H1 (cell line): ENCODE measurements around the gene SMIM23. TPM values are rescaled to one million over a fixed set of nuclear protein-coding genes. Genes with fewer than 3 reads are reported as not detected.

Experiments
- CTCF ChIA-PET: fragments of 300-600 bp; sonication (Branson Sonifier 250); formaldehyde crosslinking; loops from one replicate; lab custom pipeline; 2021; ENCODE audit not compliant: partially characterized antibody; lab: Charles Lee
- POLR2A ChIA-PET: fragments of 300-600 bp; sonication (Branson Sonifier 250); formaldehyde crosslinking; loops from one replicate; lab custom pipeline; 2021; ENCODE audit warnings: inconsistent platforms; ENCODE audit not compliant: partially characterized antibody; lab: Charles Lee
- DNase-seq, 2 experiments: peaks; one replicate each; pipeline versions ENCODE4 v3.0.0 to v3.0.0-alpha.2; 2010 to 2022; ENCODE audit warnings: low spot score in 2 of 2, low read depth in 1 of 2, mixed read lengths in 1 of 2
- FAIRE-seq: peaks from 2 replicates; lab custom pipeline; 2011; peaks lifted over from hg19 to GRCh38; lab: Jason Lieb, UNC
- H2AFZ ChIP-seq: 2 replicates; pipeline ENCODE4 v1.8.1; 2012; ENCODE audit warnings: low read length, inconsistent platforms
- H2AK5ac ChIP-seq: 2 replicates; pipeline ENCODE4 v1.6.1; 2013; ENCODE audit warnings: low read depth, low read length
- H2BK120ac ChIP-seq: replicated peaks from 2 replicates; pipeline ENCODE3; 2013; ENCODE audit warnings: low read depth, low read length, inconsistent platforms
- H2BK12ac ChIP-seq: 2 replicates; pipeline ENCODE4 v1.6.1; 2013; ENCODE audit warnings: low read depth, low read length
- H2BK15ac ChIP-seq: 2 replicates; pipeline ENCODE4 v1.6.1; 2013; ENCODE audit warnings: low read length
- H2BK20ac ChIP-seq: 2 replicates; pipeline ENCODE4 v1.6.1; 2013; ENCODE audit warnings: low read length
- H2BK5ac ChIP-seq: 2 replicates; pipeline ENCODE4 v1.6.1; 2013; ENCODE audit warnings: low read depth, low read length
- H3K14ac ChIP-seq: 2 replicates; pipeline ENCODE4 v1.6.1; 2013; ENCODE audit warnings: inconsistent platforms; ENCODE audit not compliant: insufficient read length
- H3K18ac ChIP-seq: 2 replicates; pipeline ENCODE4 v1.6.1; 2013; ENCODE audit warnings: low read length; ENCODE audit errors: extremely low read depth
- H3K23ac ChIP-seq: 2 replicates; pipeline ENCODE4 v1.6.1; 2013; ENCODE audit warnings: inconsistent platforms; ENCODE audit not compliant: insufficient read length
- H3K23me2 ChIP-seq: 2 replicates; pipeline ENCODE4 v1.6.1; 2013; ENCODE audit warnings: low read depth, low read length
- H3K27ac ChIP-seq: 2 replicates; pipeline ENCODE4 v1.6.1; 2011; ENCODE audit warnings: low read depth, low read length, inconsistent platforms
- H3K27me3 ChIP-seq, 4 experiments: replicated peaks in 1 of 4; 1 replicate in 1 of 4; 2 replicates in 3 of 4; pipeline versions ENCODE4 v1.6.1 to v1.8.1; 2011 to 2013; ENCODE audit warnings: low read length in 3 of 4, mild to moderate bottlenecking in 3 of 4, inconsistent platforms in 2 of 4, mixed read lengths in 2 of 4, moderate library complexity in 1 of 4; ENCODE audit not compliant: control insufficient read depth in 3 of 4, insufficient read depth in 3 of 4; ENCODE audit errors: extremely low read depth in 1 of 4
- H3K36me3 ChIP-seq, 4 experiments: 2 replicates each; pipeline versions ENCODE4 v1.6.1 to v1.8.1; 2011 to 2013; ENCODE audit warnings: mild to moderate bottlenecking in 4 of 4, low read length in 3 of 4, moderate library complexity in 2 of 4, control low read depth in 1 of 4, inconsistent platforms in 1 of 4; ENCODE audit not compliant: insufficient read depth in 4 of 4, control insufficient read depth in 2 of 4
- H3K4ac ChIP-seq: replicated peaks from 2 replicates; pipeline ENCODE3; 2013; ENCODE audit warnings: low read length, low read depth, mixed read lengths, inconsistent platforms; ENCODE audit not compliant: insufficient read length
- H3K4me1 ChIP-seq, 4 experiments: replicated peaks in 1 of 4; 1 replicate in 1 of 4; 2 replicates in 3 of 4; pipeline versions ENCODE4 v1.6.1 to v1.8.1; 2011 to 2013; ENCODE audit warnings: low read length in 3 of 4, inconsistent platforms in 2 of 4, mixed read lengths in 1 of 4; ENCODE audit not compliant: insufficient read depth in 4 of 4, control insufficient read depth in 3 of 4
- H3K4me2 ChIP-seq, 2 experiments: 2 replicates each; pipeline versions ENCODE4 v1.6.1 to v1.8.1; 2011 to 2013; ENCODE audit warnings: low read depth in 2 of 2, low read length in 2 of 2, control low read depth in 1 of 2, inconsistent platforms in 1 of 2, mild to moderate bottlenecking in 1 of 2; ENCODE audit not compliant: insufficient read depth in 1 of 2
- H3K4me3 ChIP-seq, 4 experiments: fragments of 200-600, 300-600 bp in 1 of 4; sonication (generic), shearing (Covaris generic), sonication (Bioruptor Twin) in 1 of 4; 2 replicates each; pipeline versions ENCODE4 v1.5.1 to v1.8.1; 2011 to 2016; ENCODE audit warnings: low read length in 4 of 4, low read depth in 3 of 4, control low read depth in 2 of 4, inconsistent platforms in 2 of 4, mild to moderate bottlenecking in 2 of 4, mixed read lengths in 1 of 4, moderate library complexity in 1 of 4; ENCODE audit not compliant: insufficient read depth in 2 of 4; ENCODE audit errors: extremely low read depth in 1 of 4
- H3K56ac ChIP-seq: replicated peaks from 2 replicates; pipeline ENCODE3; 2013; ENCODE audit warnings: low read depth, mild to moderate bottlenecking, mixed read lengths, low read length, inconsistent platforms; ENCODE audit not compliant: insufficient read length
- H3K79me1 ChIP-seq: 2 replicates; pipeline ENCODE4 v1.6.1; 2013; ENCODE audit warnings: low read depth, low read length, control low read depth
- H3K79me2 ChIP-seq, 2 experiments: 2 replicates each; pipeline versions ENCODE4 v1.6.1 to v1.8.1; 2012 to 2013; ENCODE audit warnings: low read length in 2 of 2, mild to moderate bottlenecking in 2 of 2, inconsistent platforms in 1 of 2; ENCODE audit not compliant: insufficient read depth in 2 of 2, control insufficient read depth in 1 of 2
- H3K9ac ChIP-seq, 4 experiments: replicated peaks in 1 of 4; 1 replicate in 1 of 4; 2 replicates in 3 of 4; pipeline versions ENCODE4 v1.6.1 to v1.8.1; 2011 to 2013; ENCODE audit warnings: low read depth in 3 of 4, low read length in 3 of 4, control low read depth in 2 of 4, mild to moderate bottlenecking in 2 of 4, moderate library complexity in 2 of 4, inconsistent platforms in 1 of 4; ENCODE audit errors: extremely low read depth in 1 of 4
- H3K9me3 ChIP-seq, 2 experiments: 2 replicates each; pipeline versions ENCODE4 v1.6.1 to v1.8.1; 2012 to 2013; ENCODE audit warnings: mild to moderate bottlenecking in 2 of 2, moderate library complexity in 2 of 2, control low read depth in 1 of 2, inconsistent platforms in 1 of 2, low read depth in 1 of 2, low read length in 1 of 2, mixed read lengths in 1 of 2; ENCODE audit not compliant: insufficient read depth in 2 of 2
- H4K20me1 ChIP-seq, 2 experiments: replicated peaks in 1 of 2; 2 replicates each; pipeline versions ENCODE3 to v1.8.1; 2011 to 2013; ENCODE audit warnings: inconsistent platforms in 2 of 2, low read length in 2 of 2, mild to moderate bottlenecking in 1 of 2; ENCODE audit not compliant: insufficient read depth in 2 of 2, control insufficient read depth in 1 of 2
- H4K5ac ChIP-seq: 2 replicates; pipeline ENCODE4 v1.6.1; 2013; ENCODE audit warnings: low read length, low read depth, mixed read lengths, inconsistent platforms; ENCODE audit not compliant: insufficient read length
- H4K8ac ChIP-seq: 2 replicates; pipeline ENCODE4 v1.8.0; 2013; ENCODE audit warnings: mild to moderate bottlenecking, moderate library complexity, low read length, inconsistent platforms; ENCODE audit not compliant: insufficient read depth; ENCODE audit errors: extremely low read depth
- H4K91ac ChIP-seq: replicated peaks from 2 replicates; pipeline ENCODE3; 2013; ENCODE audit warnings: low read length, mixed read lengths, inconsistent platforms; ENCODE audit not compliant: insufficient read length
- CEBPB ChIP-seq: IDR thresholded peaks from 2 replicates; pipeline ENCODE4 v1.6.1; 2012; ENCODE audit warnings: low read depth, low read length
- RAD21 ChIP-seq, 2 experiments: IDR thresholded peaks in 1 of 2; conservative IDR thresholded peaks in 1 of 2; 2 replicates each; pipeline ENCODE4 v1.6.1; 2011; ENCODE audit warnings: low read depth in 2 of 2, low read length in 2 of 2, improper control_type of control experiment in 1 of 2, inconsistent platforms in 1 of 2, mild to moderate bottlenecking in 1 of 2, moderate library complexity in 1 of 2
- WGBS, 2 experiments: shearing (Covaris generic) in 1 of 2; methylation state at CpG; one replicate each; pipeline versions ENCODE4 v1.1.6 to v1.1.7; 2013 to 2015; ENCODE audit warnings: low lambda C conversion rate in 2 of 2, mixed read lengths in 2 of 2, inconsistent platforms in 1 of 2, low coverage in 1 of 2, missing lambda C conversion rate in 1 of 2; ENCODE audit not compliant: insufficient replicate concordance in 2 of 2, insufficient coverage in 1 of 2, insufficient read length in 1 of 2; ENCODE audit errors: extremely low coverage in 1 of 2, missing lambda C conversion rate in 1 of 2; 5-methylcytosine and 5-hydroxymethylcytosine counted together
- polyA plus RNA-seq, 7 experiments: library from polyadenylated mRNA; depleted of rRNA in 3 of 7; stranded (reverse) in 5 of 7; unstranded in 2 of 7; fragments of >200 nt in 5 of 7; fragments of 200-250 nt in 2 of 7; gene quantifications; 1 replicate in 5 of 7; 2 replicates in 1 of 7; 4 replicates in 1 of 7; pipeline versions ENCODE4 v1.2.1 to v1.2.3, GENCODE V29; 2011 to 2013; ENCODE audit warnings: missing spikeins in 2 of 7, mixed read lengths in 2 of 7
- total RNA-seq: library from RNA; stranded (reverse); fragmentation: NEBNext Ultra II Directional; extraction: Animal tissue kit (Norgen Biotek cat#: 25700); gene quantifications from 2 replicates; pipeline ENCODE4 v1.2.1, GENCODE V29; 2021

Gene SMIM23
- total and polyA plus RNA-seq, 2 of the 8 experiments (the other 6 are each of a cell fraction or from before 2014, with no cell fraction given): not detected

DNA sequence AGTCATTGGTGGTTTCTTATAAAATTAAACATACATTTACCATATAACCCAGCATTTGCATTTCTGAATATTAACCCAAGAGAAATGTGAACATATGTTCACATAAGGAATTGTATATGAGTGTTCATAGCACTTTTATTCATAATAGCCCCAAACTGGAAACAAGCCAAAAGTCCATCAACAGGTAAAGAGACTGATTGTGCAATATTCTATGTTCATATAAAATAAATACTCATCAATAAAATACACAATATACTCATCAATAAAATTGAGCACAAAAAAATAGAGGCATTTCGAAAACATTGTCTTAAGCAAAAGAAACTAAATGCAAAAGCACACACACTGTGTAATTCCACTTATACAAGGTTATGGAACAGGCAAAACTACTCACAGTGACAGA is 3.7 kb downstream of the SMIM23 start:
- H2AFZ ChIP-seq: no peak overlapping the region
- no peaks in the 10 kb centered on the region; a peak in 1 of 7 replicates for H3K4me1 ChIP-seq
- no peak overlapping the region for H2BK15ac ChIP-seq
- H4K8ac ChIP-seq: no peak overlapping the region
- no peak overlapping the region for H2BK5ac ChIP-seq
- H3K56ac ChIP-seq: no peak overlapping the region
- FAIRE-seq: no peak
- no peak for DNase-seq
- no peak overlapping the region for H3K27ac ChIP-seq
- H4K5ac ChIP-seq: no peak overlapping the region
- no peak overlapping the region for H2BK20ac ChIP-seq
- H3K79me2 ChIP-seq: no peaks in the 10 kb centered on the region
- CTCF ChIA-PET: no interaction called here
- no peak overlapping the region for H3K4me3 ChIP-seq
- H3K23me2 ChIP-seq: no peaks in the 10 kb centered on the region
- H3K4ac ChIP-seq: no peak overlapping the region
- H3K18ac ChIP-seq: no peak overlapping the region
- H3K23ac ChIP-seq: no peak overlapping the region
- no peak overlapping the region for H2BK120ac ChIP-seq
- no peaks in the 10 kb centered on the region for H4K20me1 ChIP-seq
- H3K27me3 ChIP-seq: no peaks in the 10 kb centered on the region
- H3K4me2 ChIP-seq: no peak overlapping the region
- H3K14ac ChIP-seq: no peak overlapping the region
- H3K36me3 ChIP-seq: no peaks in the 10 kb centered on the region
- no peaks in the 10 kb centered on the region for H3K79me1 ChIP-seq
- H4K91ac ChIP-seq: no peak overlapping the region
- TF ChIP-seq RAD21 (IDR thresholded peaks at IDR 0.05 in 1 of 2, conservative IDR thresholded peaks at IDR 0.05 in 1 of 2; ENCODE audit: low read depth in 2 of 2, low read length in 2 of 2): no peak
- TF ChIP-seq CEBPB: peak; percentile 11; the same call in 1 of the 2 replicates
- no peak overlapping the region for H2AK5ac ChIP-seq
- WGBS, 2 experiments: 100% methylated on average over 1 of the region's 1 CpG; no CpG with 5 or more reads in 1 of the 2 experiments
- no peak overlapping the region for H3K9ac ChIP-seq
- no peak overlapping the region for H2BK12ac ChIP-seq
- POLR2A ChIA-PET: no interaction called here
- H3K9me3 ChIP-seq: no peaks in the 10 kb centered on the region
